NOMO-1 treated with dmso at 0.1 percent for 144 hours (cell line): ENCODE data around the gene EFHD1.
"Not testable (repeated sequence)": the region's sequence is repeated elsewhere in the genome, so short reads cannot be mapped to it uniquely, and the experiment has no call there.

Experiments
- DNase-seq: peaks from one replicate; lab custom pipeline; 2025; ENCODE audit not compliant: unreplicated experiment; lab: John Stamatoyannopoulos, UW

EFHD1 gene

GRCh38 chr2:232647261-232647660 is 13.9 kb downstream of the EFHD1 start:
- no peak for DNase-seq

GRCh38 chr2:232649033-232649432 is 15.6 kb downstream of the EFHD1 start:
- DNase-seq: no peak

GRCh38 chr2:232652505-232652851 is 19.1 kb downstream of the EFHD1 start:
- no peak for DNase-seq

- no peak for DNase-seq
These were observed 20.0 kb downstream of the EFHD1 start for GRCh38 chr2:232653441-232653840.

GRCh38 chr2:232655392-232655791 is 22.0 kb downstream of the EFHD1 start:
- no peak for DNase-seq

GRCh38 chr2:232658217-232658785 is 24.9 kb downstream of the EFHD1 start:
- DNase-seq: peak; percentile 23

GRCh38 chr2:232659359-232659758 is 26.0 kb downstream of the EFHD1 start:
- no peak for DNase-seq

GRCh38 chr2:232662486-232663260 is 29.3 kb downstream of the EFHD1 start:
- DNase-seq: no peak

GRCh38 chr2:232666051-232666805 is 32.8 kb downstream of the EFHD1 start:
- no peak for DNase-seq

GRCh38 chr2:232667989-232668583 is 34.7 kb downstream of the EFHD1 start:
- no peak for DNase-seq

- DNase-seq: no peak
These were observed 35.5 kb downstream of the EFHD1 start for GRCh38 chr2:232668805-232669444.

GRCh38 chr2:232672588-232672987 is 39.2 kb downstream of the EFHD1 start:
- no peak for DNase-seq

- no peak for DNase-seq
These were observed 41.1 kb downstream of the EFHD1 start for GRCh38 chr2:232674491-232674890.

GRCh38 chr2:232675381-232675780 is 42.0 kb downstream of the EFHD1 start:
- DNase-seq: no peak

- no peak for DNase-seq
These were observed 46.6 kb downstream of the EFHD1 start for GRCh38 chr2:232680006-232680405.

GRCh38 chr2:232681527-232681926 is 48.1 kb downstream of the EFHD1 start:
- DNase-seq: no peak

- DNase-seq: no peak
These were observed 50.0 kb downstream of the EFHD1 start for GRCh38 chr2:232683368-232683767.

GRCh38 chr2:232685391-232685790 is 52.0 kb downstream of the EFHD1 start:
- not testable (repeated sequence) for DNase-seq

GRCh38 chr2:232687382-232688160 is 54.2 kb downstream of the EFHD1 start:
- DNase-seq: no peak

GRCh38 chr2:232688201-232688600 is 54.8 kb downstream of the EFHD1 start:
- DNase-seq: no peak
